Astrocyte (in vitro differentiated cells and primary cell): ENCODE results near the gene PPFIA1. TPM values are rescaled to one million over a fixed set of nuclear protein-coding genes. Genes with fewer than 3 reads are reported as not detected.
"Not testable (repeated sequence)": the region's sequence is repeated elsewhere in the genome, so short reads cannot be mapped to it uniquely, and the experiment has no call there.

Experiments used
- DNase-seq: peaks from one replicate; pipeline ENCODE4 v3.0.0-alpha.2; 2010; ENCODE audit warnings: low read depth
- FAIRE-seq: peaks from 2 replicates; lab custom pipeline; 2011; peaks lifted over from hg19 to GRCh38; lab: Jason Lieb, UNC
- H2AFZ ChIP-seq: 2 replicates; pipeline ENCODE4 v1.6.0; 2012; ENCODE audit warnings: low read depth, low read length, inconsistent platforms
- H3K27ac ChIP-seq: 2 replicates; pipeline ENCODE4 v1.5.1; 2011; ENCODE audit warnings: low read depth, low read length, inconsistent platforms
- H3K27me3 ChIP-seq: 2 replicates; pipeline ENCODE4 v1.6.0; 2011; ENCODE audit warnings: low read length, inconsistent platforms; ENCODE audit not compliant: insufficient read depth
- H3K36me3 ChIP-seq: 2 replicates; pipeline ENCODE4 v1.5.1; 2011; ENCODE audit warnings: low read length, inconsistent platforms; ENCODE audit not compliant: insufficient read depth
- H3K4me1 ChIP-seq: 2 replicates; pipeline ENCODE4 v1.5.1; 2011; ENCODE audit warnings: low read length, inconsistent platforms; ENCODE audit not compliant: insufficient read depth
- H3K4me2 ChIP-seq: 2 replicates; pipeline ENCODE4 v1.6.0; 2012; ENCODE audit warnings: low read length, inconsistent platforms
- H3K4me3 ChIP-seq: 2 replicates; pipeline ENCODE4 v1.5.1; 2011; ENCODE audit warnings: low read depth, mild to moderate bottlenecking, low read length, inconsistent platforms; ENCODE audit not compliant: insufficient read depth
- H3K79me2 ChIP-seq: 2 replicates; pipeline ENCODE4 v1.6.0; 2012; ENCODE audit warnings: mild to moderate bottlenecking, low read length, inconsistent platforms; ENCODE audit not compliant: insufficient read depth
- H3K9ac ChIP-seq: 2 replicates; pipeline ENCODE4 v1.6.0; 2012; ENCODE audit warnings: mild to moderate bottlenecking, low read length, inconsistent platforms
- H3K9me3 ChIP-seq: 2 replicates; pipeline ENCODE4 v1.5.1; 2012; ENCODE audit warnings: low read depth, mild to moderate bottlenecking, low read length, inconsistent platforms; ENCODE audit not compliant: insufficient read depth
- H4K20me1 ChIP-seq: 2 replicates; pipeline ENCODE4 v1.6.0; 2012; ENCODE audit warnings: low read length, inconsistent platforms; ENCODE audit not compliant: insufficient read depth
- H3K27ac Mint-ChIP-seq: one replicate; pipeline ENCODE4 v1.8.0; 2021; ENCODE audit warnings: mild to moderate bottlenecking, mixed read lengths; ENCODE audit not compliant: unreplicated experiment
- H3K27me3 Mint-ChIP-seq: one replicate; pipeline ENCODE4 v1.8.0; 2021; ENCODE audit warnings: low read depth, mixed read lengths; ENCODE audit not compliant: unreplicated experiment
- H3K36me3 Mint-ChIP-seq: one replicate; pipeline ENCODE4 v1.8.0; 2021; ENCODE audit warnings: low read depth, mixed read lengths; ENCODE audit not compliant: unreplicated experiment
- H3K4me1 Mint-ChIP-seq: one replicate; pipeline ENCODE4 v1.8.0; 2021; ENCODE audit warnings: low read depth, mixed read lengths; ENCODE audit not compliant: unreplicated experiment
- H3K4me3 Mint-ChIP-seq: one replicate; pipeline ENCODE4 v1.8.0; 2021; ENCODE audit warnings: mild to moderate bottlenecking, moderate library complexity, mixed read lengths; ENCODE audit not compliant: unreplicated experiment
- H3K9me3 Mint-ChIP-seq: one replicate; pipeline ENCODE4 v1.8.0; 2021; ENCODE audit warnings: mild to moderate bottlenecking, mixed read lengths; ENCODE audit not compliant: unreplicated experiment
- EZH2 ChIP-seq: IDR thresholded peaks from 2 replicates; pipeline ENCODE4 v1.6.1; 2012; ENCODE audit warnings: mild to moderate bottlenecking, low read length, inconsistent platforms; ENCODE audit not compliant: insufficient read depth
- total RNA-seq: library from RNA; stranded (reverse); gene quantifications from 2 replicates; pipeline ENCODE4 v1.2.1, GENCODE V29; 2021
- TF ChIP-seq, protein P1 (sequence below): IDR thresholded peaks from 2 replicates; pipeline ENCODE4 v1.5.1; 2011; ENCODE audit warnings: low read depth, mild to moderate bottlenecking, inconsistent platforms, low read length, moderate library complexity; ENCODE audit not compliant: insufficient read depth

The PPFIA1 gene
- total RNA-seq, 1 donor from 2014 or later = 54.7 TPM

DNA sequence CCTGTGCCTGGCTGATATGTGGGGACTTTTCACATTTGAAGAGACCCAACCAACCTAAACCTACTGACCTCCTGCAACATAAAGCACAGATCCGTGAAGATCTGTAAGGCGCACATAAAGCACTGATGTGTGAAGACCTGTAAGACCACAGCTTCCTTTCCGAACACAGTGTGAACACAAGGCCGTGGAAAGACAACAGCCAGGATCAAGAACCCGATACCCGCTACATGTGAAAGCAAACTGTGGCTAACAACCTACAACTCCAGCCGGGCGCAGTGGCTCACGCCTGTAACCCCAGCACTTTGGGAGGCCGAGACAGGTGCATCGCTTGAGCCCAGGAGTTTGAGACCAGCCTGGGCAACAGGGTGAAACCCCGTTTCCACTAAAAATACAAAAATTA lies 17.6 kb upstream of the PPFIA1 start:
- Histone ChIP-seq H3K4me3 (no peak overlapping the region), H3K27ac (no peak overlapping the region), H4K20me1 (no peaks in the 10 kb centered on the region), H3K9me3 (no peaks in the 10 kb centered on the region), H3K4me2 (no peak overlapping the region), H3K79me2 (no peaks in the 10 kb centered on the region), H3K4me1 (peaks cover 11% of the 10 kb centered on the region), H2AFZ (no peak overlapping the region), H3K27me3 (no peaks in the 10 kb centered on the region), H3K9ac (no peak overlapping the region), H3K36me3 (no peaks in the 10 kb centered on the region)
- Mint-ChIP-seq H3K4me3 (no peak overlapping the region), H3K27ac (no peak overlapping the region), H3K36me3 (no peaks in the 10 kb centered on the region), H3K4me1 (no peaks in the 10 kb centered on the region), H3K9me3 (no peaks in the 10 kb centered on the region), H3K27me3 (no peaks in the 10 kb centered on the region)
- FAIRE-seq (no peak), DNase-seq (no peak)
- TF ChIP-seq, protein P1, sequence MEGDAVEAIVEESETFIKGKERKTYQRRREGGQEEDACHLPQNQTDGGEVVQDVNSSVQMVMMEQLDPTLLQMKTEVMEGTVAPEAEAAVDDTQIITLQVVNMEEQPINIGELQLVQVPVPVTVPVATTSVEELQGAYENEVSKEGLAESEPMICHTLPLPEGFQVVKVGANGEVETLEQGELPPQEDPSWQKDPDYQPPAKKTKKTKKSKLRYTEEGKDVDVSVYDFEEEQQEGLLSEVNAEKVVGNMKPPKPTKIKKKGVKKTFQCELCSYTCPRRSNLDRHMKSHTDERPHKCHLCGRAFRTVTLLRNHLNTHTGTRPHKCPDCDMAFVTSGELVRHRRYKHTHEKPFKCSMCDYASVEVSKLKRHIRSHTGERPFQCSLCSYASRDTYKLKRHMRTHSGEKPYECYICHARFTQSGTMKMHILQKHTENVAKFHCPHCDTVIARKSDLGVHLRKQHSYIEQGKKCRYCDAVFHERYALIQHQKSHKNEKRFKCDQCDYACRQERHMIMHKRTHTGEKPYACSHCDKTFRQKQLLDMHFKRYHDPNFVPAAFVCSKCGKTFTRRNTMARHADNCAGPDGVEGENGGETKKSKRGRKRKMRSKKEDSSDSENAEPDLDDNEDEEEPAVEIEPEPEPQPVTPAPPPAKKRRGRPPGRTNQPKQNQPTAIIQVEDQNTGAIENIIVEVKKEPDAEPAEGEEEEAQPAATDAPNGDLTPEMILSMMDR = no peak
- no peak for TF ChIP-seq EZH2

DNA sequence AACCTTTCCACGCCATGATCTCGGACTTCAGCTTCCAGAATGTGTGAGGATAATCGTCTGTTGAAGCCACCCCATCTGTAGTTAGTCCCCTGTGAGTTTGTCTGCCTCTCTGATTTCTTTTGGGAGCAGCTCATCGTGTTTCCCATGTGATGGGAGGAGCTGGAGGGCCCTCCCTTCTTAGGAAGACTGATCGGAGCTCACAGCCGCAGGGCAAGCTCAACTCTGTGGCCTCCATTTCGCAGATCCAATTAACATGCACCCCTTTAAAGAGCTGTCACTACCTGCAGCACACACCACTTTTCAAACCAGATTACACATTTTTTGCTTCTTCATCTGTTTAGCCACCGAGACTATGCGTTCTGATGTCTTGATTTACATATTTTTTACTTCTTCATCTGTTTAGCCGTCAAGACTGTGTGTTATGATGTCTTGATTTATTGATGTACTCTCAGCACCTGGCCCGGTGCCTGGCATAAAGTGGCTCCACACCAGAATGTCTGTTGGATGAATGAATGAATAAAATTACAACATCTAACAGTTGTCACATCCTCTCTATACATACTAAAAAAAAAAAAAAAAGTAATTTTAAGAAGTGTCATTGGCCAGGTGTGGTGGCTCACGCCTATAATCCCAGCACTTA lies 14.9 kb upstream of the PPFIA1 start:
- DNase-seq = no peak
- no peaks in the 10 kb centered on the region for H4K20me1 ChIP-seq
- no peaks in the 10 kb centered on the region for H3K36me3 Mint-ChIP-seq
- H3K9me3 ChIP-seq = no peaks in the 10 kb centered on the region
- H3K27me3 ChIP-seq = no peaks in the 10 kb centered on the region
- H3K4me1 ChIP-seq = peaks cover 9% of the 10 kb centered on the region
- H3K27ac ChIP-seq = no peak overlapping the region
- no peak overlapping the region for H3K4me3 Mint-ChIP-seq
- no peaks in the 10 kb centered on the region for H3K27me3 Mint-ChIP-seq
- H3K4me2 ChIP-seq = no peak overlapping the region
- H3K36me3 ChIP-seq = no peaks in the 10 kb centered on the region
- no peak overlapping the region for H3K27ac Mint-ChIP-seq
- no peak overlapping the region for H3K4me3 ChIP-seq
- no peaks in the 10 kb centered on the region for H3K9me3 Mint-ChIP-seq
- no peaks in the 10 kb centered on the region for H3K79me2 ChIP-seq
- no peak overlapping the region for H3K9ac ChIP-seq
- no peaks in the 10 kb centered on the region for H3K4me1 Mint-ChIP-seq
- no peak overlapping the region for H2AFZ ChIP-seq
- TF ChIP-seq EZH2 = no peak
- TF ChIP-seq, protein P1 = no peak
- no peak for FAIRE-seq

DNA sequence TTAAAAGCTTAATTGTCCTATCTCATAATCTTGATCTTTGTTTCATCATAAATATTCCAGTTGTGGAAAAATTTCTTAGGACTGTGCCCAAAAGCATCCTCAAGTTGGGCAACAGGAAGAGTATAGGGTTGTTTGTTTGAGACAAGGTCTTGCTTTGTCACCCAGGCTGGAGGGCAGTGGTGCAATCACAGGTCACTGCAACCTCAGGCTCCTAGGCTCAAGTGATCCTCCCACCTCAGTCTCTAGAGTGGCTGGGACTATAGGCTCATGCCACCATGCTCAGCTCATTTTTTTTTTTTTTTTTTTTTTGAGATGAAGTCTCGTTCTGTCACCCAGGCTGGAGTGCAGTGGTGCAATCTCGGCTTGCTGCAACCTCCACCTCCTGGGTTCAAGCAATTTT lies 11.4 kb upstream of the PPFIA1 start:
- not testable (repeated sequence) for H3K4me3 Mint-ChIP-seq, DNase-seq, H3K4me1 Mint-ChIP-seq, H3K9ac ChIP-seq, H3K9me3 Mint-ChIP-seq, H3K9me3 ChIP-seq, H3K27ac ChIP-seq, H3K4me2 ChIP-seq, H3K27me3 Mint-ChIP-seq, FAIRE-seq, H3K4me1 ChIP-seq, H3K4me3 ChIP-seq, H3K27me3 ChIP-seq, H3K36me3 Mint-ChIP-seq, H2AFZ ChIP-seq, H4K20me1 ChIP-seq, H3K27ac Mint-ChIP-seq, H3K36me3 ChIP-seq, H3K79me2 ChIP-seq
